Measurements from ENCODE around the gene HDAC4. TPM values are rescaled to one million over a fixed set of nuclear protein-coding genes. Genes with fewer than 3 reads are reported as not detected.

Gene HDAC4
- total RNA-seq, 1 experiment from 2014 or later = 32.0 TPM

GRCh38 chr2:239441261-239442078 is 40.6 kb upstream of the HDAC4 start:
- H3K9me3 ChIP-seq (ENCODE audit: control insufficient read depth, low read depth, low read length) = no peaks in the 10 kb centered on the region
- Mint-ChIP-seq H3K4me3 (peak overlapping the region in 1 of 2 experiments; percentile 80; a peak in 3 of 5 replicates), H3K9me3 (peaks cover 5% of the 10 kb centered on the region in 2 experiments), H3K4me1 (peaks cover 27 to 41% of the 10 kb centered on the region in 2 experiments), H3K27me3 (ENCODE audit: low read depth) (peaks cover 37% of the 10 kb centered on the region), H3K27ac (no peak overlapping the region), H3K36me3 (ENCODE audit: insufficient read depth in 1 of 3, low read depth in 3 of 3) (peaks cover 0 to 7% (median under 1%) of the 10 kb centered on the region in 3 experiments; a peak in 3 of 7 replicates)
- H4K5ac ChIP-seq (ENCODE audit: insufficient read length, low read depth, low read length) = no peak overlapping the region
- H3K23me2 ChIP-seq (ENCODE audit: insufficient read length, low read depth, low read length, poor library complexity, severe bottlenecking) = no peaks in the 10 kb centered on the region
- H4K8ac ChIP-seq (replicated peaks; ENCODE audit: insufficient read length, low read depth, low read length) = no peak overlapping the region
- no peak overlapping the region for H3K4ac ChIP-seq (ENCODE audit: low read depth, low read length)
- no peak overlapping the region for H3K27ac ChIP-seq (ENCODE audit: insufficient read length, low read depth, low read length)
- WGBS (ENCODE audit: extremely low coverage, insufficient read length, low lambda C conversion rate) = no CpG with 5 or more reads among the region's 19 CpGs
- TF ChIP-seq, protein P1, sequence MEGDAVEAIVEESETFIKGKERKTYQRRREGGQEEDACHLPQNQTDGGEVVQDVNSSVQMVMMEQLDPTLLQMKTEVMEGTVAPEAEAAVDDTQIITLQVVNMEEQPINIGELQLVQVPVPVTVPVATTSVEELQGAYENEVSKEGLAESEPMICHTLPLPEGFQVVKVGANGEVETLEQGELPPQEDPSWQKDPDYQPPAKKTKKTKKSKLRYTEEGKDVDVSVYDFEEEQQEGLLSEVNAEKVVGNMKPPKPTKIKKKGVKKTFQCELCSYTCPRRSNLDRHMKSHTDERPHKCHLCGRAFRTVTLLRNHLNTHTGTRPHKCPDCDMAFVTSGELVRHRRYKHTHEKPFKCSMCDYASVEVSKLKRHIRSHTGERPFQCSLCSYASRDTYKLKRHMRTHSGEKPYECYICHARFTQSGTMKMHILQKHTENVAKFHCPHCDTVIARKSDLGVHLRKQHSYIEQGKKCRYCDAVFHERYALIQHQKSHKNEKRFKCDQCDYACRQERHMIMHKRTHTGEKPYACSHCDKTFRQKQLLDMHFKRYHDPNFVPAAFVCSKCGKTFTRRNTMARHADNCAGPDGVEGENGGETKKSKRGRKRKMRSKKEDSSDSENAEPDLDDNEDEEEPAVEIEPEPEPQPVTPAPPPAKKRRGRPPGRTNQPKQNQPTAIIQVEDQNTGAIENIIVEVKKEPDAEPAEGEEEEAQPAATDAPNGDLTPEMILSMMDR (conservative IDR thresholded peaks at IDR 0.05) = no peak
- H3K4me1 ChIP-seq (ENCODE audit: insufficient read depth, low read length) = no peaks in the 10 kb centered on the region
- H3K23ac ChIP-seq (ENCODE audit: insufficient read length, low read depth, low read length) = no peak overlapping the region
- H3K14ac ChIP-seq (ENCODE audit: insufficient read depth, low read length) = no peak overlapping the region
- H2BK20ac ChIP-seq (ENCODE audit: low read depth, low read length, poor library complexity, severe bottlenecking) = no peak overlapping the region
- no peak overlapping the region for H3K18ac ChIP-seq (ENCODE audit: insufficient read length, low read depth, low read length)
- H4K20me1 ChIP-seq (ENCODE audit: control insufficient read depth, insufficient read depth, insufficient read length) = no peaks in the 10 kb centered on the region
- no peak for DNase-seq
- no peak overlapping the region for H2BK120ac ChIP-seq (ENCODE audit: low read depth, low read length, poor library complexity, severe bottlenecking)
- no peak overlapping the region for H2BK12ac ChIP-seq (ENCODE audit: insufficient read length, low read depth, low read length)
- no peak overlapping the region for H3T11ph ChIP-seq (ENCODE audit: low read length)
- H3K79me2 ChIP-seq (ENCODE audit: insufficient read depth, low read length) = no peaks in the 10 kb centered on the region
- H3K79me1 ChIP-seq (ENCODE audit: insufficient read depth, low read depth, low read length, poor library complexity, severe bottlenecking) = no peaks in the 10 kb centered on the region
- no peak overlapping the region for H2BK5ac ChIP-seq (ENCODE audit: insufficient read length, low read length)
- no peaks in the 10 kb centered on the region for H3K27me3 ChIP-seq (ENCODE audit: insufficient read depth, low read length)
- no peak overlapping the region for H4K91ac ChIP-seq (ENCODE audit: insufficient read length, low read depth, low read length)
- H3K4me2 ChIP-seq (ENCODE audit: insufficient read depth, insufficient read length, low read length) = no peak overlapping the region
- no peak overlapping the region for H2BK15ac ChIP-seq (ENCODE audit: low read depth, low read length)
- no peak overlapping the region for H3K56ac ChIP-seq (ENCODE audit: insufficient read length, low read depth, low read length)
- H2AFZ ChIP-seq (ENCODE audit: low read length) = no peak overlapping the region
- no peak overlapping the region for H2AK5ac ChIP-seq (ENCODE audit: insufficient read length, low read length)
- no peak overlapping the region for H3K9ac ChIP-seq (ENCODE audit: extremely low read depth, insufficient read length, low read length)
